HG03457 (cell line): ENCODE data around the gene FUT9.
A peak's percentile ranks its signal among the peaks of the same experiment; 100 is the strongest.

Experiments
- ATAC-seq: cut with Tn5 transposase; IDR thresholded peaks from one replicate; pipeline ENCODE4 v1.9.1; 2021; ENCODE audit warnings: moderate number of reproducible peaks; ENCODE audit not compliant: unreplicated experiment

The FUT9 gene

GRCh38 chr6:96066376-96066775 is 50.6 kb downstream of the FUT9 start:
- no peak for ATAC-seq

- ATAC-seq: no peak
Observed at GRCh38 chr6:96073555-96073954, 57.8 kb downstream of the FUT9 start.

GRCh38 chr6:96074006-96074405 is 58.2 kb downstream of the FUT9 start:
- no peak for ATAC-seq

GRCh38 chr6:96075826-96076225 is 60.1 kb downstream of the FUT9 start:
- no peak for ATAC-seq

GRCh38 chr6:96086745-96087144 is 71.0 kb downstream of the FUT9 start:
- ATAC-seq: no peak

GRCh38 chr6:96089173-96089572 is 73.4 kb downstream of the FUT9 start:
- no peak for ATAC-seq

- no peak for ATAC-seq
Observed at GRCh38 chr6:96094077-96094476, 78.3 kb downstream of the FUT9 start.

GRCh38 chr6:96099069-96099468 is 83.3 kb downstream of the FUT9 start:
- ATAC-seq: no peak

- no peak for ATAC-seq
Observed at GRCh38 chr6:96101564-96101963, 85.8 kb downstream of the FUT9 start.

- no peak for ATAC-seq
Observed at GRCh38 chr6:96104910-96105309, 89.1 kb downstream of the FUT9 start.

- no peak for ATAC-seq
Observed at GRCh38 chr6:96110878-96111277, 95.1 kb downstream of the FUT9 start.

- no peak for ATAC-seq
Observed at GRCh38 chr6:96116674-96117073, 100.9 kb downstream of the FUT9 start.

GRCh38 chr6:96124778-96125177 is 109.0 kb downstream of the FUT9 start:
- ATAC-seq: no peak

- ATAC-seq: no peak
Observed at GRCh38 chr6:96138406-96138805, 122.6 kb downstream of the FUT9 start.

- ATAC-seq: no peak
Observed at GRCh38 chr6:96142142-96142541, 126.4 kb downstream of the FUT9 start.

- ATAC-seq: no peak
Observed at GRCh38 chr6:96150431-96150830, 134.7 kb downstream of the FUT9 start.

GRCh38 chr6:96151707-96152106 is 135.9 kb downstream of the FUT9 start:
- ATAC-seq: no peak

GRCh38 chr6:96152114-96152708 is 136.4 kb downstream of the FUT9 start:
- no peak for ATAC-seq

GRCh38 chr6:96153775-96154174 is 138.0 kb downstream of the FUT9 start:
- ATAC-seq: no peak

- no peak for ATAC-seq
Observed at GRCh38 chr6:96156425-96156824, 140.7 kb downstream of the FUT9 start.

GRCh38 chr6:96157018-96157565 is 141.3 kb downstream of the FUT9 start:
- ATAC-seq: peak; percentile 95

- ATAC-seq: no peak
Observed at GRCh38 chr6:96162711-96163120, 146.9 kb downstream of the FUT9 start.

- ATAC-seq: no peak
Observed at GRCh38 chr6:96164802-96165201, 149.0 kb downstream of the FUT9 start.
